ENCODE data around the gene ADAM10. TPM values are rescaled to one million over a fixed set of nuclear protein-coding genes. Genes with fewer than 3 reads are reported as not detected.

Gene ADAM10
- total RNA-seq, 1 experiment from 2014 or later: 334 TPM

DNA sequence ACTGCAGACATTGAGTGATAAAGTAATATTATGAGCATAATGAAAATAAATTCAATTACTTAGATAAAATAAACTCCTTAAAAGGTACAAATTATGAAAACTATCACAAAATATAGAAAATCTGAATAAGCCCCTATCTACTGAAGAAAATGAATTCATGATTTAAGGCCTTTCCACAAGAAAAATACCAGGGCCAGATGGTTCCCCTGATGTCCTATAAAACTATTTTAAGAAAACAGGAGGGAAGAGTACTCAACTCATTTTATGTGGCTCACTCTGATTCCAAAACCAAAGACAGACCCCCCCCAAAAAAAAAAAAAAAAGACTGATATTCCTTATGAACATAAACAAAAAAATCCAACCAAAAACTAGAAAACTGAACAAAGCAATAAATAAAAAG is 59.9 kb downstream of the ADAM10 start:
- H3K4me1 ChIP-seq: peaks cover 2% of the 10 kb centered on the region
- H3K4me3 ChIP-seq: no peak overlapping the region
- no peaks in the 10 kb centered on the region for H3K27me3 ChIP-seq
- H3K36me3 ChIP-seq: peaks cover 21% of the 10 kb centered on the region
- no peak for DNase-seq
- no peak overlapping the region for H3K27ac ChIP-seq
- no peaks in the 10 kb centered on the region for H3K9me3 ChIP-seq (replicated peaks)

GRCh38 chr15:58686286-58686685 is 63.2 kb downstream of the ADAM10 start:
- no peak overlapping the region for H3K4me3 ChIP-seq
- H3K27me3 ChIP-seq: no peaks in the 10 kb centered on the region
- no peak for DNase-seq
- peaks cover 22% of the 10 kb centered on the region for H3K36me3 ChIP-seq
- H3K4me1 ChIP-seq: peaks cover 3% of the 10 kb centered on the region
- no peaks in the 10 kb centered on the region for H3K9me3 ChIP-seq (replicated peaks)
- H3K27ac ChIP-seq: no peak overlapping the region

DNA sequence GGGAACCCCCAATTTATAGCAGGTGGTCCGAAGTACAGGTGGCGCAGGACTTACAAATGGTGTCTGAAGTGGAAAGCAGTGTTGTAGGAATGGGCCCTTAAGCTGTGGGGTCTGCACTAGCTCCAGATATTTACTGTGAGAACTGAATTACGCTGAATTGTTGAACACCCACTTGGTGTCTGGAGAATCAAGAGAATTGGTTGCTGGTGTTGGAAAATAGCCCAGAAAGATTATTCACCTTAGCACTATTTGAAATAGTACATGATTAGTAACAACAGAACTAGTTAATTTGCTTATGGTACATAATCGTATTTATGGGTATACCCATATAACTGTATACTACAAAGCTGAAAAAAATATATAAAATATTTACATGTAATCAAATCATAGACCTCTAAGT is 64.8 kb downstream of the ADAM10 start:
- DNase-seq: no peak
- Histone ChIP-seq H3K9me3 (replicated peaks) (no peaks in the 10 kb centered on the region), H3K36me3 (peaks cover 24% of the 10 kb centered on the region), H3K27me3 (no peaks in the 10 kb centered on the region), H3K4me3 (no peak overlapping the region), H3K27ac (no peak overlapping the region), H3K4me1 (peaks cover 3% of the 10 kb centered on the region)

DNA sequence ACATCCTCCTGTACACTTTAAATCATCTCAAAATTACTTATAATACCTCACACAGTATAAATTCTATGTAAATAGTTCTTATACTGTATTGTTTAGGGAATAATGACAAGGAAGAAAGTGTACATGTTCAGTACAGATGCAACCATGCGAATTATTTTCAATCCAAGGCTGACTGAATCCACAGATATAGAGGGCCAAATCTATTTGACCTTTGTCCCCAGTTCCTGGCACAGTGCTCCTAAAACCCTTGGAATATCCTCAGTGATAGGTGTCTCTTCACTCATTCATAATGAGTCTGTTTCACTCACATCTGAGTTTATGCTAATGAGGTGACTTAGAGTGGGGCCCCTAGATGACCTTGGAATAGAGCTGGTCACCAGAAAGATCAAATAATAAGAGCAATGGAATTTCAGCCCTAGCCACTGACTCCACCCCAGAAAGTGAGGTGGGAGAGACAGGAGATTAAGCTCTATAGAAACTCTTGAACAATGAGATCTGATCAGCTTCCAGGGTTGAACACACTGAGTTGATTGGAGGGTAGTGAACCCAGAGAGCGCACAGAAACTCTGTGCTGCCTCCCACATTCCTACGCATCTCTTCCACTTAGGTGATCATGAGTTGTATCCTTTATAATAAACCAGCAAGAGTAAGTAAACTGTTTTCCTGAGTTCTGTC is 65.3 kb downstream of the ADAM10 start:
- Histone ChIP-seq H3K27me3 (no peaks in the 10 kb centered on the region), H3K36me3 (peaks cover 29% of the 10 kb centered on the region), H3K9me3 (replicated peaks) (no peaks in the 10 kb centered on the region), H3K4me3 (no peak overlapping the region), H3K27ac (no peak overlapping the region), H3K4me1 (peaks cover 3% of the 10 kb centered on the region)
- no peak for DNase-seq

GRCh38 chr15:58682234-58682633 is 67.3 kb downstream of the ADAM10 start:
- no peaks in the 10 kb centered on the region for H3K27me3 ChIP-seq
- H3K4me1 ChIP-seq: peaks cover 3% of the 10 kb centered on the region
- H3K4me3 ChIP-seq: no peak overlapping the region
- H3K36me3 ChIP-seq: peaks cover 39% of the 10 kb centered on the region
- no peak overlapping the region for H3K27ac ChIP-seq
- no peak for DNase-seq
- H3K9me3 ChIP-seq (replicated peaks): no peaks in the 10 kb centered on the region

DNA sequence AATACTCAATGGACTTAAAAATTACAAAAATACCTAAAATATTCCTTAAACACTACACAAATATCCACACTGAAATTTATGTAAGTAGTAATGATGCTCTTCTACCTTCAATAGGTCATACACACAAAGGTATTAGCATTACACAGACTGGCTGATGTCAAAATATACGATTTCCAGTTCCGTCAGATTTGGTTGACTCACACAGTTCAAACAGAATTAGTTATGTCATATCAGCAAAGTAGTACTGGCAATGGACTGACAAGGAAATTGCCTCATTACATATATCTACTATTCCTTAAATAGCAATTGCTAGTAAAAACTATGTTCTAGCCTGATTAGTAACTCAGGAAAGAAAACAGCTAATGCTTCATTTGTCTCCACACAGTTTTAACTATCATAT is 70.8 kb downstream of the ADAM10 start:
- no peak overlapping the region for H3K27ac ChIP-seq
- DNase-seq: no peak
- H3K36me3 ChIP-seq: peaks cover 55% of the 10 kb centered on the region
- H3K9me3 ChIP-seq (replicated peaks): no peaks in the 10 kb centered on the region
- no peak overlapping the region for H3K4me3 ChIP-seq
- H3K27me3 ChIP-seq: no peaks in the 10 kb centered on the region
- no peaks in the 10 kb centered on the region; the same call in 1 of the 2 replicates for H3K4me1 ChIP-seq

GRCh38 chr15:58677426-58677825 is 72.1 kb downstream of the ADAM10 start:
- Histone ChIP-seq H3K4me3 (no peak overlapping the region), H3K27ac (no peak overlapping the region), H3K9me3 (replicated peaks) (no peaks in the 10 kb centered on the region), H3K4me1 (no peaks in the 10 kb centered on the region; the same call in 1 of the 2 replicates), H3K27me3 (no peaks in the 10 kb centered on the region), H3K36me3 (peaks cover 55% of the 10 kb centered on the region)
- no peak for DNase-seq

GRCh38 chr15:58676766-58677165 is 72.7 kb downstream of the ADAM10 start:
- H3K27me3 ChIP-seq: no peaks in the 10 kb centered on the region
- H3K9me3 ChIP-seq (replicated peaks): no peaks in the 10 kb centered on the region
- no peak overlapping the region for H3K27ac ChIP-seq
- DNase-seq: no peak
- H3K4me1 ChIP-seq: no peaks in the 10 kb centered on the region; the same call in 1 of the 2 replicates
- no peak overlapping the region for H3K4me3 ChIP-seq
- peaks cover 52% of the 10 kb centered on the region for H3K36me3 ChIP-seq

DNA sequence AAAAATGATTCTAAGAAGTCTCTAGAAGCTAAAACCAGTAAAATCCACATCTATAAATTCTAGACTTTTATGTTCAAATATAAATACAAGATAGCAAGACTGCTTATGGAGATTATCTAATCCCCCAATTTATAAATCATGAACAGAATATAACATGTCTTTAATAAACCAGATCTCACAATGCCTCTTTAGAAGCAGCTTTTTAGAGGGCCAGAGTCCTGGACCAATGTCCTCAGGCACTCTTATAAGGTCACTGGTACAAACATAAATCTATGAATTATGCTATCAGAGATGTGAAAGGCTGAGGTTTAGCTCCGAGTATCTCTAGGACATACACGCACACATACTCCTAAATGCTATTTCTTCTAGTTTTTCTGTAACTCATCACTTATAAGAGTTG is 78.3 kb downstream of the ADAM10 start:
- Histone ChIP-seq H3K4me3 (no peak overlapping the region), H3K4me1 (0 out of 2 replicates have a peak, but pooled peaks cover 2% of the 10 kb centered on the region), H3K27ac (no peak overlapping the region)

GRCh38 chr15:58669108-58669507 is 80.4 kb downstream of the ADAM10 start:
- DNase-seq: no peak
- H3K4me3 ChIP-seq: no peak overlapping the region
- H3K27ac ChIP-seq: no peak overlapping the region

More for the DNA sequence above, 78.3 kb downstream of the ADAM10 start:
- DNase-seq: no peak
- H3K36me3 ChIP-seq: peaks cover 47% of the 10 kb centered on the region
- no peaks in the 10 kb centered on the region for H3K9me3 ChIP-seq (replicated peaks)
- H3K27me3 ChIP-seq: no peaks in the 10 kb centered on the region

GRCh38 chr15:58666957-58667356 is 82.5 kb downstream of the ADAM10 start:
- Histone ChIP-seq H3K27me3 (no peaks in the 10 kb centered on the region), H3K9me3 (replicated peaks) (no peaks in the 10 kb centered on the region), H3K27ac (no peak overlapping the region), H3K36me3 (peaks cover 59% of the 10 kb centered on the region), H3K4me1 (0 out of 2 replicates have a peak, but pooled peaks cover 2% of the 10 kb centered on the region), H3K4me3 (no peak overlapping the region)
- DNase-seq: no peak

More at GRCh38 chr15:58669108-58669507, 80.4 kb downstream of the ADAM10 start:
- Histone ChIP-seq H3K36me3 (peaks cover 42% of the 10 kb centered on the region), H3K27me3 (no peaks in the 10 kb centered on the region), H3K4me1 (0 out of 2 replicates have a peak, but pooled peaks cover 2% of the 10 kb centered on the region), H3K9me3 (replicated peaks) (no peaks in the 10 kb centered on the region)

GRCh38 chr15:58665672-58666071 is 83.8 kb downstream of the ADAM10 start:
- DNase-seq: no peak
- H3K27me3 ChIP-seq: no peaks in the 10 kb centered on the region
- H3K4me3 ChIP-seq: no peak overlapping the region

GRCh38 chr15:58650102-58650501 is 99.4 kb downstream of the ADAM10 start:
- H3K4me3 ChIP-seq: no peak overlapping the region
- H3K27me3 ChIP-seq: no peaks in the 10 kb centered on the region
- no peak overlapping the region for H3K27ac ChIP-seq
- H3K9me3 ChIP-seq (replicated peaks): no peaks in the 10 kb centered on the region; the same call in 1 of the 2 replicates
- H3K4me1 ChIP-seq: no peaks in the 10 kb centered on the region
- peaks cover 65% of the 10 kb centered on the region for H3K36me3 ChIP-seq
- DNase-seq: no peak

More at GRCh38 chr15:58665672-58666071, 83.8 kb downstream of the ADAM10 start:
- Histone ChIP-seq H3K27ac (no peak overlapping the region), H3K36me3 (peaks cover 72% of the 10 kb centered on the region), H3K4me1 (0 out of 2 replicates have a peak, but pooled peaks cover 2% of the 10 kb centered on the region), H3K9me3 (replicated peaks) (no peaks in the 10 kb centered on the region)

GRCh38 chr15:58649175-58649574 is 100.3 kb downstream of the ADAM10 start:
- Histone ChIP-seq H3K27me3 (no peaks in the 10 kb centered on the region), H3K27ac (no peak overlapping the region), H3K4me3 (no peak overlapping the region), H3K36me3 (peaks cover 55% of the 10 kb centered on the region), H3K4me1 (no peaks in the 10 kb centered on the region), H3K9me3 (replicated peaks) (no peaks in the 10 kb centered on the region; the same call in 1 of the 2 replicates)
- DNase-seq: no peak

- Histone ChIP-seq H3K27me3 (no peaks in the 10 kb centered on the region), H3K27ac (no peak overlapping the region), H3K4me1 (no peaks in the 10 kb centered on the region), H3K36me3 (peaks cover 65% of the 10 kb centered on the region), H3K4me3 (no peak overlapping the region), H3K9me3 (replicated peaks) (no peaks in the 10 kb centered on the region; the same call in 1 of the 2 replicates)
- DNase-seq: no peak
These were observed 105.5 kb downstream of the ADAM10 start for GRCh38 chr15:58643996-58644395.

- Histone ChIP-seq H3K27me3 (no peaks in the 10 kb centered on the region), H3K27ac (no peak overlapping the region), H3K4me1 (no peaks in the 10 kb centered on the region), H3K4me3 (no peak overlapping the region), H3K9me3 (replicated peaks) (no peaks in the 10 kb centered on the region; the same call in 1 of the 2 replicates), H3K36me3 (peaks cover 67% of the 10 kb centered on the region)
- no peak for DNase-seq
These were observed 107.8 kb downstream of the ADAM10 start for GRCh38 chr15:58641660-58642059.
